ENCODE measurements around the gene RNF130.

RNF130 gene

DNA sequence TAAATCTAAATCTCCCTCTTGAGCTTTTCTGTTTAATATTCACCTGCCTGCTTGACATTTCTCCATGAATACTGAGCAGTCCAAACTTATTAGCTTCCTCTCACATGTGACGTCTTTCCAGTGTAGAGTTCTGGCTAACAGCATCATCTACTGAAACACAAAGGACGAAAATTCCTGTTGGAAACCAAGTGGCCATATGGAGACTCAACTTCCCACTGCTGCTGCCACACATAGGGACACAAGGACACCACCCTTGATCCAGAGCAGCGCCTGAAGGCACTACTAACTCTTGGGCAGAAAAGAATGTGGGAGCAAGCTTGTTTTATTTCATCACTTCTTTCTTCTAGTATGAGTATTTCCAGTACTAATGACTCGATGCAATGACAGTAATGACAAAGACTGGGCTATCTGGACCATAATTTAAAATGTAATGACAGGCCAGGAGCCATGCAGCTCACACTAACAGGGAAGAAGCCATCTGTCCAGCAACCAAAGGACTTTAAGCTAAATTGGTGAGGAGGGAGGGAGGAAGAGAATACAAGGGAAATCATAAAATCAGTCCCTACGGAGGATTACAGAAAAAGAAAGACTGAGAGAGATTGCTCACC is 19.2 kb downstream of the RNF130 start:
- TF ChIP-seq USF1 (IDR thresholded peaks at IDR 0.05) (no peak), EGR1 (IDR thresholded peaks at IDR 0.05) (no peak), TAF1 (IDR thresholded peaks at IDR 0.05; ENCODE audit: low read depth) (no peak), NFIC (IDR thresholded peaks at IDR 0.05) (no peak), CREB1 (IDR thresholded peaks at IDR 0.05; ENCODE audit: low read depth) (no peak), EP300 (IDR thresholded peaks at IDR 0.05; ENCODE audit: borderline replicate concordance) (no peak), YY1 (IDR thresholded peaks at IDR 0.05; ENCODE audit: low read depth) (no peak), RAD21 (IDR thresholded peaks at IDR 0.05; ENCODE audit: low read depth) (no peak), TEAD4 (IDR thresholded peaks at IDR 0.05) (no peak), CEBPB (IDR thresholded peaks at IDR 0.05) (no peak), ZBTB7A (IDR thresholded peaks at IDR 0.05; ENCODE audit: low read depth) (no peak), FOXM1 (IDR thresholded peaks at IDR 0.05; ENCODE audit: borderline replicate concordance, low read depth) (no peak)
- TF ChIP-seq, protein P1, sequence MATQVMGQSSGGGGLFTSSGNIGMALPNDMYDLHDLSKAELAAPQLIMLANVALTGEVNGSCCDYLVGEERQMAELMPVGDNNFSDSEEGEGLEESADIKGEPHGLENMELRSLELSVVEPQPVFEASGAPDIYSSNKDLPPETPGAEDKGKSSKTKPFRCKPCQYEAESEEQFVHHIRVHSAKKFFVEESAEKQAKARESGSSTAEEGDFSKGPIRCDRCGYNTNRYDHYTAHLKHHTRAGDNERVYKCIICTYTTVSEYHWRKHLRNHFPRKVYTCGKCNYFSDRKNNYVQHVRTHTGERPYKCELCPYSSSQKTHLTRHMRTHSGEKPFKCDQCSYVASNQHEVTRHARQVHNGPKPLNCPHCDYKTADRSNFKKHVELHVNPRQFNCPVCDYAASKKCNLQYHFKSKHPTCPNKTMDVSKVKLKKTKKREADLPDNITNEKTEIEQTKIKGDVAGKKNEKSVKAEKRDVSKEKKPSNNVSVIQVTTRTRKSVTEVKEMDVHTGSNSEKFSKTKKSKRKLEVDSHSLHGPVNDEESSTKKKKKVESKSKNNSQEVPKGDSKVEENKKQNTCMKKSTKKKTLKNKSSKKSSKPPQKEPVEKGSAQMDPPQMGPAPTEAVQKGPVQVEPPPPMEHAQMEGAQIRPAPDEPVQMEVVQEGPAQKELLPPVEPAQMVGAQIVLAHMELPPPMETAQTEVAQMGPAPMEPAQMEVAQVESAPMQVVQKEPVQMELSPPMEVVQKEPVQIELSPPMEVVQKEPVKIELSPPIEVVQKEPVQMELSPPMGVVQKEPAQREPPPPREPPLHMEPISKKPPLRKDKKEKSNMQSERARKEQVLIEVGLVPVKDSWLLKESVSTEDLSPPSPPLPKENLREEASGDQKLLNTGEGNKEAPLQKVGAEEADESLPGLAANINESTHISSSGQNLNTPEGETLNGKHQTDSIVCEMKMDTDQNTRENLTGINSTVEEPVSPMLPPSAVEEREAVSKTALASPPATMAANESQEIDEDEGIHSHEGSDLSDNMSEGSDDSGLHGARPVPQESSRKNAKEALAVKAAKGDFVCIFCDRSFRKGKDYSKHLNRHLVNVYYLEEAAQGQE (IDR thresholded peaks at IDR 0.05; ENCODE audit: low read depth), result no peak
- TF ChIP-seq, protein P2, sequence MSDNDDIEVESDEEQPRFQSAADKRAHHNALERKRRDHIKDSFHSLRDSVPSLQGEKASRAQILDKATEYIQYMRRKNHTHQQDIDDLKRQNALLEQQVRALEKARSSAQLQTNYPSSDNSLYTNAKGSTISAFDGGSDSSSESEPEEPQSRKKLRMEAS (IDR thresholded peaks at IDR 0.05), result no peak

DNA sequence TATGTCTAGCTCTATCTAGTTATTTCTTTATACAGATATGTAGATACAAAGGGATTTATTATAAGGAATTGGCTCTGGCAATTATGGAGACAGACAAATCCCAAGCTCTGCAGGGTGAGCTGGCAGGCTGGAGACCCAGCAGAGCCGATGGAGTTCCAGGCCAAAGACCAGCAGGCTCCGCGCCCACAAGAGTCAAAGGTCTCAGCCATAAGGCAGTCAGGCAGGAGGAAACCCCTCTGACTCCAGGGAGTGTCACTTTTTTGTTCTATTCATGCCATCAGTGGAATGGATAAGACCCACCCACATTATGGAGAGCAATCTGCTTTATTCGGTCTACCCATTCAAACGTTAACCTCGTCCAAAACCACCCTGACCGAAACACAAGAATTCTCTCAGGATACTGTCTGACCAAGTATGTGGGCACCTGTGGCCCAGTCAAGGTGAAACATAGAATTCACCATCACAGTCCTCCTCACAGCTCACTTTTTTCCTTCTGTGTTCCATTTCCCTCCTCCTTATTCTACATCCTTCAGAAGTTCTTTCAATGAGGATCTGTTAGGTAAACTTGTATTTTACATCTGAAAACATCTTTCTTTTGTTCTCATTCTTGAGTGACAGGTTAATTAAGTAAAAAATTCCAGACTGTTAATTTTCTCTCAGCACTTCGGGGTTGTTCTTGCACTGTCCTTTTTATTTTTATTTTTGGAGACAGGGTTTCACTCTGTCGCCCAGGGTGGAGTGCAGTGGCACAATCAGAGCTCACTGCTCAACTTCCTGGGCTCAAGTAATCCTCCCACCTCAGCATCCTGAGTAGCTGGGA is 21.2 kb downstream of the RNF130 start:
- TF ChIP-seq TAF1 (IDR thresholded peaks at IDR 0.05; ENCODE audit: low read depth), result no peak
- no peak for TF ChIP-seq CEBPB (IDR thresholded peaks at IDR 0.05)
- TF ChIP-seq EP300 (IDR thresholded peaks at IDR 0.05; ENCODE audit: borderline replicate concordance), result no peak

DNA sequence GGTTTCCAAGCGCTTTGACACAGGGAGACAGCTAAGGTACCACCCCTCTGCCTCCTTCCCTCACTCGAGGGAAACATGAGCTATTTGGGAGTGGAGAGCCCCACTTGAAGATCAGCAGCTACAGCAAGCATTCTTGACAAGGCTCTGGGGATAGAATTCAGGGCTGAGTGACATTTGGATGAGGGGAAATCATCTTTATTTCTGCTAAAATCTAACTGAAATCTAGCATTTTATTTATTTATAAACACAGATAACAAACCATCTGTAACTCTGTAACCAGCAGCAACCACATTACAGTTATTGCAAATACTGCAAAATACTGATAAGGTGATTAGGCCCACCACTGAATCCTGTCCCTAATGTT is 22.4 kb downstream of the RNF130 start:
- TF ChIP-seq TCF12 (IDR thresholded peaks at IDR 0.05; ENCODE audit: low read depth) (no peak), TAF1 (IDR thresholded peaks at IDR 0.05; ENCODE audit: low read depth) (no peak), RAD21 (IDR thresholded peaks at IDR 0.05; ENCODE audit: low read depth) (no peak), ZBTB7A (IDR thresholded peaks at IDR 0.05; ENCODE audit: low read depth) (no peak), FOXM1 (IDR thresholded peaks at IDR 0.05; ENCODE audit: borderline replicate concordance, low read depth) (no peak)

DNA sequence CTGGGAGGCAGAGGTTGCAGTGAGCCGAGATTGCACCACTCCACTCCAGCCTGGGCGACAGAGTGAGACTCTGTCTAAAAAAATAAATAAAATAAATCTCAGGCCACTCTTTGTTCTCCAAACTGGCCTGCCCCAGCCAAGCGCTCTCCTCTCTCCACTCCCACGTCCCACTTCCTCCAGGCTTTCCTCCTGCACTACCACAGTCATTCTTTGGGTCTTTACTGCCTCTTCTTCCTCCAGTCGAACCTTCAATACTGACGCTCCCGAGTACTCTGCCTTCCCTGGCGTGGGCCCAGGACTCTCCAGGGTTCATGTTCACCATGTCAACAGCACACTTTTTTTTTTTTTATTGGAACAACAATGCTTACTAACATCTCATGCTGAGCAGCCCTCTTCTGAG is 23.9 kb downstream of the RNF130 start:
- 0 out of 2 replicates have a peak, but pooled peaks have one; percentile 11 for TF ChIP-seq NFIC (IDR thresholded peaks at IDR 0.05)
- no peak for TF ChIP-seq RAD21 (IDR thresholded peaks at IDR 0.05; ENCODE audit: low read depth)
- no peak for TF ChIP-seq YY1 (IDR thresholded peaks at IDR 0.05; ENCODE audit: low read depth)
- no peak for TF ChIP-seq TAF1 (IDR thresholded peaks at IDR 0.05; ENCODE audit: low read depth)
- no peak for TF ChIP-seq FOXM1 (IDR thresholded peaks at IDR 0.05; ENCODE audit: borderline replicate concordance, low read depth)
- TF ChIP-seq EGR1 (IDR thresholded peaks at IDR 0.05), result no peak

DNA sequence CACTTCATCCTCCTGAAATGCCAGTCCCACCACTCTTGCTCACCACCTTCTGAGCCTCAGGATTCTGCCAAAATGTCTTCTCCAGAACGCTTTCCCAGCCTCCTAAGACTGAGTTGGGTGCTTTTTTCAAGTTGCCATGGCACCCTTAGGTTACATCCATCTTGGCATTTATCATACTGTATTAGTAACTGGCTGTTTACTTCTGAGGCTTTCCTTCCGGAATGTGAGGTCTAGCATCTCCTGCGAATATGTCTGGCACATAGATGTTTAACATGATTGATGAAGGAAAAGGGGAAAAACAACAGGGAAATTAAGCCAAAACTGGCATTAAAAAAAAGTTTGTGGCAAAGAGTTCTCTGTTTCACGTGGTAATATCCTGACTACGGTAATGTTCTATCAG is 24.9 kb downstream of the RNF130 start:
- TF ChIP-seq EP300 (IDR thresholded peaks at IDR 0.05; ENCODE audit: borderline replicate concordance), result no peak
- TF ChIP-seq CREB1 (IDR thresholded peaks at IDR 0.05; ENCODE audit: low read depth), result no peak
- TF ChIP-seq USF1 (IDR thresholded peaks at IDR 0.05), result no peak
- no peak for TF ChIP-seq NFIC (IDR thresholded peaks at IDR 0.05)
- no peak for TF ChIP-seq CEBPB (IDR thresholded peaks at IDR 0.05)
- TF ChIP-seq, protein P2 (IDR thresholded peaks at IDR 0.05), result no peak
- TF ChIP-seq TEAD4 (IDR thresholded peaks at IDR 0.05), result no peak
- no peak for TF ChIP-seq RAD21 (IDR thresholded peaks at IDR 0.05; ENCODE audit: low read depth)
- TF ChIP-seq, protein P1 (IDR thresholded peaks at IDR 0.05; ENCODE audit: low read depth), result no peak

GRCh38 chr5:180045889-180046499 is 25.6 kb downstream of the RNF130 start:
- no peak for TF ChIP-seq ZBTB7A (IDR thresholded peaks at IDR 0.05; ENCODE audit: low read depth)
- TF ChIP-seq, protein P2 (IDR thresholded peaks at IDR 0.05), result no peak
- no peak for TF ChIP-seq TCF12 (IDR thresholded peaks at IDR 0.05; ENCODE audit: low read depth)
- TF ChIP-seq EGR1 (IDR thresholded peaks at IDR 0.05), result no peak
- TF ChIP-seq, protein P1 (IDR thresholded peaks at IDR 0.05; ENCODE audit: low read depth), result no peak
- no peak for TF ChIP-seq NFIC (IDR thresholded peaks at IDR 0.05)
- TF ChIP-seq USF1 (IDR thresholded peaks at IDR 0.05), result no peak
- no peak for TF ChIP-seq CEBPB (IDR thresholded peaks at IDR 0.05)
- TF ChIP-seq TEAD4 (IDR thresholded peaks at IDR 0.05), result no peak
- TF ChIP-seq TAF1 (IDR thresholded peaks at IDR 0.05; ENCODE audit: low read depth), result no peak
- TF ChIP-seq YY1 (IDR thresholded peaks at IDR 0.05; ENCODE audit: low read depth), result no peak
- no peak for TF ChIP-seq RAD21 (IDR thresholded peaks at IDR 0.05; ENCODE audit: low read depth)
- TF ChIP-seq FOXM1 (IDR thresholded peaks at IDR 0.05; ENCODE audit: borderline replicate concordance, low read depth), result no peak
- no peak for TF ChIP-seq EP300 (IDR thresholded peaks at IDR 0.05; ENCODE audit: borderline replicate concordance)
- TF ChIP-seq CREB1 (IDR thresholded peaks at IDR 0.05; ENCODE audit: low read depth), result no peak
